ENCODE measurements around the gene UGT2A2.

- TF ChIP-seq CTCF (IDR thresholded peaks at IDR 0.05; ENCODE audit: borderline replicate concordance, extremely low read depth, low read length, poor library complexity, severe bottlenecking) (no peak), EZH2 (IDR thresholded peaks at IDR 0.05; ENCODE audit: borderline replicate concordance, low read depth, low read length, severe bottlenecking) (no peak)
These were observed 93.2 kb downstream of the UGT2A2 start for GRCh38 chr4:69546134-69546765.

Data from DND-41 (cell line).